Stimulated activated CD4-positive, alpha-beta T cell treated with anti-CD3 and anti-CD28 coated beads, Interleukin-12 subunit alpha, Interleukin-12 subunit beta, amount 100 ng/mL, for 24 hours (primary cell): Measurements from ENCODE around the gene SLC30A2.
"Not testable (repeated sequence)": the region's sequence is repeated elsewhere in the genome, so short reads cannot be mapped to it uniquely, and the experiment has no call there.

Source experiments
- DNase-seq, 2 experiments: peaks; one replicate each; pipeline ENCODE4 v3.0.0-alpha.2; 2020; ENCODE audit warnings: low read depth in 2 of 2

The SLC30A2 gene

DNA sequence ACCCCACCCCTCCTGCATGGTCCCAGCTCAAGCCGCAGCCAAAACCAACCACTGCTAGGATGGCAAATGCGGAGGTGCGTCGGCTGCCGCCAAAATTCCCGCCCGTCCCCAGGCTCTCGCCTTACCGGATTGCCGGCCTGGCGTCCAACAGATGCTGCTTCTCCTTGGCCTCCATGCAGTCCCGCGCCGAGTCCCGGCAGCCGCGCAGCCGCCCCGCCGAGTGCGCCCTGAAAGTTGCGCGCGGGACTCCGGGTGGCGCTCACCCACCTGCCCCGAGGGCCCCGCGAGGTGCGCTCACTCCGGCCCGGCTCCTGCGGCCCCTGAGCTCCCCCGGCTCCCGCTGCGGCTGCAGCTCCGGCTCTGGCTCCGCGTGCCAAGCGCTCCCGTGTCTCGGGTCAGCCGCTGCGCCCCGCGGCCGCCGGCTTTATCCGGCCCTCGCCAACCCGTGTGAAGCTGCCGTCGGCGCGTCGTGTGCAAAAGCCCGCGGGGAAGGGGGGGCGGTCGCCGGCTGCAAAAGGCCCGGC is at the start of gene SLC30A2:
TSS of gene SLC30A2 (minus strand) at position 397 of the 524 bp plus-strand sequence. CDS start at position 175, 222 bp downstream.
- no peak for DNase-seq

DNA sequence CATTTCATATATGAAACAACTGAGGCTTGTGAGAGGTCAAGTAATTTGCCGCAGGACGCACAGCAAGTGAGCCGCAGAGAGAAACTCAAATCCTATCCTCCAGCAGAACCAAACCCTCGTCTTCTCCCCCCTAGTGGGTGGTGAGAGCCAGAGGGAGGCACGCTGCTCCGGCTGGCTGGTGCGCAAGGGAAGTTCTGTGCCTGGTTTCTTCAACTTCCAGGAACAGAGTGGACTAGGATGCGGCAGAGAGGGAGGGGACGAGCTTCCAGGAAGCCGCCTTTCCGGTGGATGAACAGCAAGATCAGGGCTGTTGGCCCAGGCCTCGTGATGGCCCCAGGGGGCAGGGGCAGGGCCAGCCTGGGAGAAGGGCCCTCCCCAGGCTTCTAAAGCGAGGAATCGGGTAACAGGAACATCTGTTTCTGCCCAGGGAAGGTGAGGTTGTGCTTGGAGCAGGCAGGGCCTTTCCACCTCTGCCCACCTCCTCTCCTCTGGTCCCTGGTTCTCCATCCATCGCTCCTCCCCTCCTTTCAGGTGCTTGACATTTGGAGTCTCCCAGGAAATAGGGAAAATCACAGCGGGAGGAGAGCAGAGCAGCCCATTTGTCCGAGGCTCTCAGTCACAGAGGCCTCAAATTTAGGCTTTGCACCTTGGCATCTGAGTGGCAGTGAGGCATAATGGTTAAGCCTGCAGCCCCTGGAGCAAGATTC is 48.9 kb upstream of the SLC30A2 start:
- DNase-seq: no peak

DNA sequence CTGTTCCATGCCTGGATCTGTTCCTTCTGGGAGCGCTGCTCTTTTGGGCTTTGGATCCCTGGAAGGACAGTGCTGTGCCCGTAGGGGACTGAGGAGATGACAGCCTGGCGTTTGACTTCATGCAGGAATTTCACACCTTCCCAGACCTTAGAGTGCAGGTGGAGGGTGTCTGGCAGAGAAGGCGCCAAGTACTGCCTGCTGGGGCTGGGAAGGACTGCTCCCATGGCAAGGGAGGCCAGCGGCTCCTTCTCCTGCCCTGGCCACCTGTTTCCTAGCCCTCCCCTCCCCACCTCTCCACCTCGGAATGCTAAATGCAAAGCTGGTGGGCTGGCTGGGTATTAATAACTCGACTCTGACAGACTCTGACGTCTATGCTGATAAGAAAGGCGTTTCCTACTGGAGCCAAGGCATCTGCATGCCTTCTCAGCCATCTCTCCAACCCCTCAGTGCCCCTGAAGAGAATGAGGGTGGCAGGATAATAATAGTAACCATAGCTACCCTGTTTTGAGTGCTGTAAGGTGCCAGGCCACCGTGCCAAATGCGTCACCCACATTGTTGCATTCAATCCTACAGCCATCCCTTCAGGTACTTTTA is 48.3 kb upstream of the SLC30A2 start:
- DNase-seq: no peak

- not testable (repeated sequence) for DNase-seq
These were observed 47.7 kb upstream of the SLC30A2 start for GRCh38 chr1:26093569-26093968.

- no peak for DNase-seq
These were observed 46.5 kb upstream of the SLC30A2 start for GRCh38 chr1:26092422-26092821.

GRCh38 chr1:26090893-26091292 is 45.0 kb upstream of the SLC30A2 start:
- no peak for DNase-seq

DNA sequence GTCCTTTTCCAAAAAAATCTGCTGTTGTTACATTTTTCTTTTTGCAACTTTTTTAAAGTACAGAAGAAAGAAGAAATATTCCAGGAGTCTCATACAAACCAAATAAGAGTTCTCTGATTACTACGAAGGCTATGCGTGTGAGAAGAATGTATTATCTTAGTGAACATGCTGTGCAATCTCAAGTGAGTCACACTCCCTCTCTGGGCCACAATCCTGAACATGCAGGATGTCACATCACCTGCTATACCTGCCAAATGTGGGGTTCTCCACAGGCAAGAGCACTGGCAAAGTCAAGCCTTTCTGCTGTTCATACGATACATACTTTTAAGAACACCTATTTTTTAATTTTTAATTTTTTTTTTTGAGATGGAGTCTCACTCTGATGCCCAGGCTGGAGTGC is 43.2 kb upstream of the SLC30A2 start:
- no peak for DNase-seq

DNA sequence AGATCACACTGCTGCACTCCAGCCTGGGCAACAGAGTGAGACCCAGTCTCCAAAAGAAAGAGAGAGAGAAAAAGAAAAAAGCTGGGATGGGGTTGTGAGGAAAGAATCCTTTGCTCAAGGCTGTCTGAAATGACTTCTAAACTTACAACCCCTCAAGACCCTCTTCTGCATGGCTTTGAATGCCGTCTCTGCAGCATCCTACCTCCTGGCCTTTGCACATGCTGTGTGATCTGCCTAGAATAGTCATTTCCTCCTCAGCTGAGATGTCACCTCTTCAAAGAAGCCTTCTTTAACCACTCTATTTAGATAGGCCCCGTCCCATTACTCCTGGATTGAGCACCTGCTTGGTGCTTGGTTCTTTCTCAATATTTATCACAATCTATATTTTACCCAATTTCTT is 38.9 kb upstream of the SLC30A2 start:
- no peak for DNase-seq

DNA sequence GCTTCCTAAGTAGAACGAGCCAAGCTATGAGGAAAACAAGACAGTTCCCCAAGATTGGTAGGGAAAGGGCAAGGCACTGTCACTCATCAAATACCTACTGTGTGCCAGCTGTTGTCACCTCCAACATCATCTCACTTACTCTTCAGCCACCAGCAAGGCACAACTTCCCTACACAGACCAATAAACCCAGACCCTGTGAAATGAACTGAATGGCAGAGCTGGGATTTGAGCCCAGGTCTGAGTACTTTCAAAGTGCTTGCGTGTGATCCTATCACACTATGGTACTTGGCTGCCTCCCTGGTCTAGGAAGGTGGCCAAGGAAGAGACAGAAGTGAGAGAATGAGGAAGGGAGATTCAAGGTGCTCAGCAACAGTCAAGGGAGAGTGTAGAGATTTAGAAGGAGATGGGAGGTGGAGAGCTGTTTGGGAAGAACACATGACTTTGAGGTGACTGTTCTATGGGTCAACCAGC is 38.2 kb upstream of the SLC30A2 start:
- no peak for DNase-seq

DNA sequence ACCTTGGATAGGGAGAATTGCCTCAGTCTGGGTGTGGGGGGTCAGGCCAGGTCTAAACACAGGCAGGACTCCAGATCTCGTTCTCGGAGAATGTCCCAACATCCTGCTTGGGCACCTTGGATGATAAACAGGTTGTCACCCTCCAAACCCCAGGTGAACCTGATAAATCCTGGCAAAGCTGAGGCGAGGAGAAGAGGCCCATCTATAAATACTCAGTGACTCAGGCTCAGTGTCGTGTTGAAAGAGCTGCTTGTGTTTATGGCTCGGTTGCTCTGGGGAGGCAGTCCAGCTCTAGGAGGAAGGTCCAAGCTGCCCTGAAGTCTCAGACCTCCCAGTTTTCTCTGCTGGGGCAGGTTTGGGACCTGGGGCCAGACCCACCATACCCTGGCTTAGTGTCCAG is 37.3 kb upstream of the SLC30A2 start:
- DNase-seq: no peak

GRCh38 chr1:26082020-26082350 is 36.1 kb upstream of the SLC30A2 start:
- DNase-seq: no peak

- DNase-seq: no peak
These were observed 35.5 kb upstream of the SLC30A2 start for GRCh38 chr1:26081267-26082019.

DNA sequence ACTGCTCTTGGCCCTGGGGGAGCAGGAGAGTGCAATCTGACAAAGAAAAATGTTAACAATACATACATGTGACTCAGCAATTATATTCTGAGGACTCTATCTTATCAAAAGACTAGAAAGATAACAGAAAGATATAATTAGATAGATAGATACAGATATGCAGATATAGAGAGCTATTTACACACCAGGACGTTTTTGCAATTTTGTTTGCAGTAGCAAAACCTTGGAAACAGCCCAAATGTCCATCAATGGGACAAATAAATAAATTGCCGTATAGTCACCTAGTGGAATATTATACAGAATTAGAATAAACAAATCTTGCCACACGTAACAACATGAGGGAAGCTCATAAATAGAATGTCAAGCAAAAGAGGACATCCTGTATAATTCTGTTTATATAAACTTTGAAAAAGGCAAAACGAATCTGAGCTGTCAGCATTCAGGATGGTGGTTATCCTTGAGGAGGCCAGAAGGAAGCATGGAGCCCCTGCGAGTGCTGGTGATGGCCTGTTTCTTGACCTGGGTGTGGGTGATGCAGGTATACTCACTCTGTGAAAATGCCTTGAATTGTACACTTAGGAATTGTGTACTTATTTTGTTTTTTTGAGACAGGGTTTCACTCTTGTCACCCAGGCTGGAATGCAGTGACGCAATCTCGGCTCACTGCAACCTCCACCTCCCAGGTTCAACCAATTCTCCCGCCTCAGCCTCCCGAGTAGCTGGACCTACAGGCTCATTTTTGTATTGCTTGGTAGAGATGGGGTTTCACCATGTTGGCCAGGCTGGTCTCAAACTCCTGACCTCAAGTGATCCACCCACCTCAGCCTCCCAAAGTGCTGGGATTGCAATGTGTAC is 34.3 kb upstream of the SLC30A2 start:
- no peak for DNase-seq

- DNase-seq: no peak
These were observed 33.3 kb upstream of the SLC30A2 start for GRCh38 chr1:26079178-26079563.

GRCh38 chr1:26078286-26079177 is 32.6 kb upstream of the SLC30A2 start:
- no peak for DNase-seq

- no peak for DNase-seq
These were observed 31.6 kb upstream of the SLC30A2 start for GRCh38 chr1:26077524-26077923.

- no peak for DNase-seq
These were observed 29.7 kb upstream of the SLC30A2 start for GRCh38 chr1:26075421-26076144.

DNA sequence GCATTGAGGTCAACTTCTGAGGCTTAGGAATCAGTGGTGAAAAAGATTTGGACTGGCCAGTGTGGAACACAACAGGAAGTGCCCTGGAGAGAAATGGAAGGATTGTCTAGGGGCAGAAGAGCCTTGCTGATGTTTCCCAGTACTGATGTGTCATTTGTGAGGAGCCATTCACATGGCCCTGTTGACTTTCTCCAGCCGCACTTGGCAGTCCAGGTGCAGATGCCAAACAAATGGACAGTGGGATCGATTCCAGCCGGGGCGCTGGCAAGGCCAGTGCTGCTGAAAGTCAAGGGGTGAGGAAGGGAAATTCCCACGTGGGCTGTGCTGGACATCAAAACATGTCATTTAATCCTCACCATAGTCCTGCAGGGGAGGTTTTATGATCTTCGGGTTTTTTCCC is 26.4 kb upstream of the SLC30A2 start:
- DNase-seq: no peak

- DNase-seq: no peak
These were observed 25.0 kb upstream of the SLC30A2 start for GRCh38 chr1:26070963-26071342.

DNA sequence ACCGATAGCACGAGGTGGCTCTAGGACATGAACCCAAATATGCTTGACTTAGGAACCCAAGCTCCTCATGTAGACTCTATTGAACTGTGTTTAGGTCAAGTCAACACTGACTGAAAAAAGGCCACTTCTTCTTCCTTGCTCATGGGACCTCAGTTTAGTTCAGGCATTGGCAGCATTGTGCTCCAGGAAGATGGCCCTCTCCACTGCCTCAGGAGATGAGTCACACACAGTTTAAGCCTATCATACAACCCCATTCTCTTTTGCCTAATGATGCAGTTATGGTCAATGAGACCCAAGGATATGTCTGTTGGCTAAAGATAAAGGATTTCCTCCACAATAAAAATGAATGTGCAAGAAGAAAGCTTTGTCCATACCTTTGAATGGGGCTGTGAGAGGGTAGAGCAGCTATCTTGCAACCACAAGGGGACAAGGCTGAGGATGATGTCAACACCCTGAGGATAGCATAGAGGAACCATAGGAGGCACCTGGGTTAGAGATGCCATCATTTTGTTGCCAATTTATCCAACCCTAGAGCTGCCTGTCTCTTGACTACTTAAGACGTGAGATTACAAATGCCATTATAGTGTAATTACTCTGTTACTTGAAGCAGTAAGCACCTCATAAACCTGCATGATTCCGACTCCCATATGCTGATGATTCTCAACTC is 24.5 kb upstream of the SLC30A2 start:
- DNase-seq: no peak
